Breast epithelium (tissue), 4 donors: ENCODE results near the gene PAXIP1. TPM values are rescaled to one million over a fixed set of nuclear protein-coding genes. Genes with fewer than 3 reads are reported as not detected.

Source experiments
- DNase-seq, 2 donors: peaks; one replicate each; pipeline ENCODE4 v3.0.0-alpha.2; 2019; ENCODE audit warnings: low spot score in 2 of 2
- H3K27ac ChIP-seq, 2 donors: fragments of 200-600 bp; sonication (generic) in 1 of 2; one replicate each; pipeline ENCODE4 v1.5.1; 2016 to 2019; ENCODE audit warnings: mild to moderate bottlenecking in 1 of 2
- H3K27me3 ChIP-seq, 2 donors: fragments of 200-600 bp; sonication (generic) in 1 of 2; one replicate each; pipeline versions ENCODE4 v1.5.1 to v1.6.0; 2017 to 2019; ENCODE audit warnings: control low read depth in 1 of 2, mild to moderate bottlenecking in 1 of 2
- H3K36me3 ChIP-seq: fragments of 200-600 bp; one replicate; pipeline ENCODE4 v1.5.1; 2019
- H3K4me1 ChIP-seq, 2 donors: fragments of 200-600 bp; sonication (generic); one replicate each; pipeline ENCODE4 v1.5.1; 2016 to 2019; ENCODE audit warnings: control low read depth in 1 of 2
- H3K4me3 ChIP-seq, 3 donors: fragments of 200-600 bp; sonication (generic); 1 replicate in 2 of 3; 2 replicates in 1 of 3; pipeline ENCODE4 v1.5.1; 2016 to 2019; ENCODE audit warnings: mild to moderate bottlenecking in 3 of 3, moderate library complexity in 2 of 3
- H3K9me3 ChIP-seq, 2 donors: fragments of 200-600 bp; sonication (generic) in 1 of 2; one replicate each; pipeline ENCODE4 v1.5.1; 2016 to 2019; ENCODE audit warnings: control low read depth in 1 of 2
- POLR2A ChIP-seq: fragments of 450-650 bp; IDR thresholded peaks from one replicate; pipeline ENCODE4 v1.6.1; 2016; ENCODE audit warnings: antibody characterized with exemption, mild to moderate bottlenecking, moderate library complexity
- POLR2AphosphoS5 ChIP-seq, 3 donors: sonication (generic); formaldehyde crosslinking; IDR thresholded peaks; one replicate each; pipeline ENCODE4 v1.6.1; 2017; ENCODE audit warnings: antibody characterized with exemption in 3 of 3
- intact Hi-C: fragments of 100-400 bp; cut with DNase I; formaldehyde crosslinking; loops from one replicate; pipeline ENCODE4 v1.15.1; 2023; ENCODE audit warnings: low total_unique reads
- total RNA-seq, 3 donors: library from RNA; depleted of rRNA; stranded (reverse); fragments of >200 nt; gene quantifications; one replicate each; pipeline ENCODE4 v1.1.0, GENCODE V29; 2016
- TF ChIP-seq, protein P1 (sequence below), 3 donors: fragments of 450-650 bp; IDR thresholded peaks; one replicate each; pipeline ENCODE4 v1.5.1; 2016 to 2017; ENCODE audit warnings: antibody characterized with exemption in 3 of 3, mild to moderate bottlenecking in 3 of 3, moderate library complexity in 3 of 3

Gene PAXIP1
- total RNA-seq, 3 donors from 2014 or later: 10.2 to 25.3 (median 14.1) TPM

- TF ChIP-seq, protein P1, sequence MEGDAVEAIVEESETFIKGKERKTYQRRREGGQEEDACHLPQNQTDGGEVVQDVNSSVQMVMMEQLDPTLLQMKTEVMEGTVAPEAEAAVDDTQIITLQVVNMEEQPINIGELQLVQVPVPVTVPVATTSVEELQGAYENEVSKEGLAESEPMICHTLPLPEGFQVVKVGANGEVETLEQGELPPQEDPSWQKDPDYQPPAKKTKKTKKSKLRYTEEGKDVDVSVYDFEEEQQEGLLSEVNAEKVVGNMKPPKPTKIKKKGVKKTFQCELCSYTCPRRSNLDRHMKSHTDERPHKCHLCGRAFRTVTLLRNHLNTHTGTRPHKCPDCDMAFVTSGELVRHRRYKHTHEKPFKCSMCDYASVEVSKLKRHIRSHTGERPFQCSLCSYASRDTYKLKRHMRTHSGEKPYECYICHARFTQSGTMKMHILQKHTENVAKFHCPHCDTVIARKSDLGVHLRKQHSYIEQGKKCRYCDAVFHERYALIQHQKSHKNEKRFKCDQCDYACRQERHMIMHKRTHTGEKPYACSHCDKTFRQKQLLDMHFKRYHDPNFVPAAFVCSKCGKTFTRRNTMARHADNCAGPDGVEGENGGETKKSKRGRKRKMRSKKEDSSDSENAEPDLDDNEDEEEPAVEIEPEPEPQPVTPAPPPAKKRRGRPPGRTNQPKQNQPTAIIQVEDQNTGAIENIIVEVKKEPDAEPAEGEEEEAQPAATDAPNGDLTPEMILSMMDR (IDR thresholded peaks at IDR 0.05): no peak
- no peak for TF ChIP-seq POLR2AphosphoS5 (IDR thresholded peaks at IDR 0.05)
- TF ChIP-seq POLR2A: no peak
- Histone ChIP-seq H3K4me1 (no peaks in the 10 kb centered on the region), H3K27me3 (no peaks in the 10 kb centered on the region), H3K9me3 (no peaks in the 10 kb centered on the region), H3K36me3 (no peaks in the 10 kb centered on the region), H3K27ac (no peak overlapping the region), H3K4me3 (no peak overlapping the region)
- no peak for DNase-seq
- intact Hi-C loops: loop anchor here (1.0 kb wide), 1 partner anchor 41 kb away; no protein-coding TSS in a partner anchor
These were observed 16.6 kb downstream of the PAXIP1 start for GRCh38 chr7:154986200-154986945.

DNA sequence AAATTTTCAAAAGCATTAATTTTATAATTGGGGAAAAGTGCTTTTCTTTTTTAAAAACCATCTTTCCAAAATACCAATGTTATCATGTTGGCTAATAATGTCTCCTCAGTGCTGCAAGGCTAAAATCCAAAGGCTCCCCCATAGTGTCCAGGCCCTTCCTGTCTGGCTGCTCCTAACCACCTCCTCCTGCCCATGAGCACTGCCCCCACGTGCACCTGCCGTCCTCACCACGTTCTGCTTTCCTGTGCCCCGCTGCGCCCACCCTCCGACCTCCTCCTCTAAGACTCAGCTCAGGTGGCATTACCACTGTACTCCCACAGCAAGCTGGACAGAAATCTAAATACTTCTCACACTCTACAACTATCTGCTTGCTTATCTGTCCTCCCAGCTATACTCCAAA is 17.7 kb downstream of the PAXIP1 start:
- no peaks in the 10 kb centered on the region for H3K36me3 ChIP-seq
- no peaks in the 10 kb centered on the region for H3K4me1 ChIP-seq
- intact Hi-C loops: no loop called here
- H3K9me3 ChIP-seq: no peaks in the 10 kb centered on the region
- no peaks in the 10 kb centered on the region for H3K27me3 ChIP-seq
- no peak overlapping the region for H3K4me3 ChIP-seq
- H3K27ac ChIP-seq: no peak overlapping the region
- no peak for DNase-seq
- TF ChIP-seq, protein P1 (IDR thresholded peaks at IDR 0.05): no peak
- no peak for TF ChIP-seq POLR2A
- no peak for TF ChIP-seq POLR2AphosphoS5 (IDR thresholded peaks at IDR 0.05)

GRCh38 chr7:154984601-154985188 is 18.2 kb downstream of the PAXIP1 start:
- no peaks in the 10 kb centered on the region for H3K27me3 ChIP-seq
- DNase-seq: no peak
- no peaks in the 10 kb centered on the region for H3K4me1 ChIP-seq
- no peaks in the 10 kb centered on the region for H3K9me3 ChIP-seq
- intact Hi-C loops: no loop called here
- no peak for TF ChIP-seq POLR2AphosphoS5 (IDR thresholded peaks at IDR 0.05)
- TF ChIP-seq POLR2A: no peak
- TF ChIP-seq, protein P1 (IDR thresholded peaks at IDR 0.05): no peak
- no peak overlapping the region for H3K4me3 ChIP-seq
- no peaks in the 10 kb centered on the region for H3K36me3 ChIP-seq
- H3K27ac ChIP-seq: no peak overlapping the region

GRCh38 chr7:154978017-154978416 is 24.9 kb downstream of the PAXIP1 start:
- Histone ChIP-seq H3K27me3 (no peaks in the 10 kb centered on the region), H3K9me3 (no peaks in the 10 kb centered on the region), H3K4me1 (no peaks in the 10 kb centered on the region), H3K4me3 (no peak overlapping the region), H3K27ac (no peak overlapping the region), H3K36me3 (no peaks in the 10 kb centered on the region)
- TF ChIP-seq POLR2AphosphoS5 (IDR thresholded peaks at IDR 0.05) (no peak), POLR2A (no peak)
- TF ChIP-seq, protein P1 (IDR thresholded peaks at IDR 0.05): no peak
- intact Hi-C loops: no loop called here
- no peak for DNase-seq

GRCh38 chr7:154977250-154977649 is 25.7 kb downstream of the PAXIP1 start:
- intact Hi-C loops: no loop called here
- Histone ChIP-seq H3K9me3 (no peaks in the 10 kb centered on the region), H3K27me3 (no peaks in the 10 kb centered on the region), H3K4me3 (no peak overlapping the region), H3K27ac (no peak overlapping the region), H3K4me1 (no peaks in the 10 kb centered on the region), H3K36me3 (no peaks in the 10 kb centered on the region)
- TF ChIP-seq POLR2A (no peak), POLR2AphosphoS5 (IDR thresholded peaks at IDR 0.05) (no peak)
- TF ChIP-seq, protein P1 (IDR thresholded peaks at IDR 0.05): no peak
- DNase-seq: no peak
